H1 (cell line): ENCODE results near the gene SHQ1. TPM values are rescaled to one million over a fixed set of nuclear protein-coding genes. Genes with fewer than 3 reads are reported as not detected.

Experiments used
- CTCF ChIA-PET: fragments of 300-600 bp; sonication (Branson Sonifier 250); formaldehyde crosslinking; loops from one replicate; lab custom pipeline; 2021; ENCODE audit not compliant: partially characterized antibody; lab: Charles Lee
- POLR2A ChIA-PET: fragments of 300-600 bp; sonication (Branson Sonifier 250); formaldehyde crosslinking; loops from one replicate; lab custom pipeline; 2021; ENCODE audit warnings: inconsistent platforms; ENCODE audit not compliant: partially characterized antibody; lab: Charles Lee
- DNase-seq, 2 experiments: peaks; one replicate each; pipeline versions ENCODE4 v3.0.0 to v3.0.0-alpha.2; 2010 to 2022; ENCODE audit warnings: low spot score in 2 of 2, low read depth in 1 of 2, mixed read lengths in 1 of 2
- FAIRE-seq: peaks from 2 replicates; lab custom pipeline; 2011; peaks lifted over from hg19 to GRCh38; lab: Jason Lieb, UNC
- H2AFZ ChIP-seq: 2 replicates; pipeline ENCODE4 v1.8.1; 2012; ENCODE audit warnings: low read length, inconsistent platforms
- H2AK5ac ChIP-seq: 2 replicates; pipeline ENCODE4 v1.6.1; 2013; ENCODE audit warnings: low read depth, low read length
- H2BK120ac ChIP-seq: replicated peaks from 2 replicates; pipeline ENCODE3; 2013; ENCODE audit warnings: low read depth, low read length, inconsistent platforms
- H2BK12ac ChIP-seq: 2 replicates; pipeline ENCODE4 v1.6.1; 2013; ENCODE audit warnings: low read depth, low read length
- H2BK15ac ChIP-seq: 2 replicates; pipeline ENCODE4 v1.6.1; 2013; ENCODE audit warnings: low read length
- H2BK20ac ChIP-seq: 2 replicates; pipeline ENCODE4 v1.6.1; 2013; ENCODE audit warnings: low read length
- H2BK5ac ChIP-seq: 2 replicates; pipeline ENCODE4 v1.6.1; 2013; ENCODE audit warnings: low read depth, low read length
- H3K14ac ChIP-seq: 2 replicates; pipeline ENCODE4 v1.6.1; 2013; ENCODE audit warnings: inconsistent platforms; ENCODE audit not compliant: insufficient read length
- H3K18ac ChIP-seq: 2 replicates; pipeline ENCODE4 v1.6.1; 2013; ENCODE audit warnings: low read length; ENCODE audit errors: extremely low read depth
- H3K23ac ChIP-seq: 2 replicates; pipeline ENCODE4 v1.6.1; 2013; ENCODE audit warnings: inconsistent platforms; ENCODE audit not compliant: insufficient read length
- H3K23me2 ChIP-seq: 2 replicates; pipeline ENCODE4 v1.6.1; 2013; ENCODE audit warnings: low read depth, low read length
- H3K27ac ChIP-seq: 2 replicates; pipeline ENCODE4 v1.6.1; 2011; ENCODE audit warnings: low read depth, low read length, inconsistent platforms
- H3K27me3 ChIP-seq, 4 experiments: replicated peaks in 1 of 4; 1 replicate in 1 of 4; 2 replicates in 3 of 4; pipeline versions ENCODE4 v1.6.1 to v1.8.1; 2011 to 2013; ENCODE audit warnings: low read length in 3 of 4, mild to moderate bottlenecking in 3 of 4, inconsistent platforms in 2 of 4, mixed read lengths in 2 of 4, moderate library complexity in 1 of 4; ENCODE audit not compliant: control insufficient read depth in 3 of 4, insufficient read depth in 3 of 4; ENCODE audit errors: extremely low read depth in 1 of 4
- H3K36me3 ChIP-seq, 4 experiments: 2 replicates each; pipeline versions ENCODE4 v1.6.1 to v1.8.1; 2011 to 2013; ENCODE audit warnings: mild to moderate bottlenecking in 4 of 4, low read length in 3 of 4, moderate library complexity in 2 of 4, control low read depth in 1 of 4, inconsistent platforms in 1 of 4; ENCODE audit not compliant: insufficient read depth in 4 of 4, control insufficient read depth in 2 of 4
- H3K4ac ChIP-seq: replicated peaks from 2 replicates; pipeline ENCODE3; 2013; ENCODE audit warnings: low read length, low read depth, mixed read lengths, inconsistent platforms; ENCODE audit not compliant: insufficient read length
- H3K4me1 ChIP-seq, 4 experiments: replicated peaks in 1 of 4; 1 replicate in 1 of 4; 2 replicates in 3 of 4; pipeline versions ENCODE4 v1.6.1 to v1.8.1; 2011 to 2013; ENCODE audit warnings: low read length in 3 of 4, inconsistent platforms in 2 of 4, mixed read lengths in 1 of 4; ENCODE audit not compliant: insufficient read depth in 4 of 4, control insufficient read depth in 3 of 4
- H3K4me2 ChIP-seq, 2 experiments: 2 replicates each; pipeline versions ENCODE4 v1.6.1 to v1.8.1; 2011 to 2013; ENCODE audit warnings: low read depth in 2 of 2, low read length in 2 of 2, control low read depth in 1 of 2, inconsistent platforms in 1 of 2, mild to moderate bottlenecking in 1 of 2; ENCODE audit not compliant: insufficient read depth in 1 of 2
- H3K4me3 ChIP-seq, 4 experiments: fragments of 200-600, 300-600 bp in 1 of 4; sonication (generic), shearing (Covaris generic), sonication (Bioruptor Twin) in 1 of 4; 2 replicates each; pipeline versions ENCODE4 v1.5.1 to v1.8.1; 2011 to 2016; ENCODE audit warnings: low read length in 4 of 4, low read depth in 3 of 4, control low read depth in 2 of 4, inconsistent platforms in 2 of 4, mild to moderate bottlenecking in 2 of 4, mixed read lengths in 1 of 4, moderate library complexity in 1 of 4; ENCODE audit not compliant: insufficient read depth in 2 of 4; ENCODE audit errors: extremely low read depth in 1 of 4
- H3K56ac ChIP-seq: replicated peaks from 2 replicates; pipeline ENCODE3; 2013; ENCODE audit warnings: low read depth, mild to moderate bottlenecking, mixed read lengths, low read length, inconsistent platforms; ENCODE audit not compliant: insufficient read length
- H3K79me1 ChIP-seq: 2 replicates; pipeline ENCODE4 v1.6.1; 2013; ENCODE audit warnings: low read depth, low read length, control low read depth
- H3K79me2 ChIP-seq, 2 experiments: 2 replicates each; pipeline versions ENCODE4 v1.6.1 to v1.8.1; 2012 to 2013; ENCODE audit warnings: low read length in 2 of 2, mild to moderate bottlenecking in 2 of 2, inconsistent platforms in 1 of 2; ENCODE audit not compliant: insufficient read depth in 2 of 2, control insufficient read depth in 1 of 2
- H3K9ac ChIP-seq, 4 experiments: replicated peaks in 1 of 4; 1 replicate in 1 of 4; 2 replicates in 3 of 4; pipeline versions ENCODE4 v1.6.1 to v1.8.1; 2011 to 2013; ENCODE audit warnings: low read depth in 3 of 4, low read length in 3 of 4, control low read depth in 2 of 4, mild to moderate bottlenecking in 2 of 4, moderate library complexity in 2 of 4, inconsistent platforms in 1 of 4; ENCODE audit errors: extremely low read depth in 1 of 4
- H3K9me3 ChIP-seq, 2 experiments: 2 replicates each; pipeline versions ENCODE4 v1.6.1 to v1.8.1; 2012 to 2013; ENCODE audit warnings: mild to moderate bottlenecking in 2 of 2, moderate library complexity in 2 of 2, control low read depth in 1 of 2, inconsistent platforms in 1 of 2, low read depth in 1 of 2, low read length in 1 of 2, mixed read lengths in 1 of 2; ENCODE audit not compliant: insufficient read depth in 2 of 2
- H4K20me1 ChIP-seq, 2 experiments: replicated peaks in 1 of 2; 2 replicates each; pipeline versions ENCODE3 to v1.8.1; 2011 to 2013; ENCODE audit warnings: inconsistent platforms in 2 of 2, low read length in 2 of 2, mild to moderate bottlenecking in 1 of 2; ENCODE audit not compliant: insufficient read depth in 2 of 2, control insufficient read depth in 1 of 2
- H4K5ac ChIP-seq: 2 replicates; pipeline ENCODE4 v1.6.1; 2013; ENCODE audit warnings: low read length, low read depth, mixed read lengths, inconsistent platforms; ENCODE audit not compliant: insufficient read length
- H4K8ac ChIP-seq: 2 replicates; pipeline ENCODE4 v1.8.0; 2013; ENCODE audit warnings: mild to moderate bottlenecking, moderate library complexity, low read length, inconsistent platforms; ENCODE audit not compliant: insufficient read depth; ENCODE audit errors: extremely low read depth
- H4K91ac ChIP-seq: replicated peaks from 2 replicates; pipeline ENCODE3; 2013; ENCODE audit warnings: low read length, mixed read lengths, inconsistent platforms; ENCODE audit not compliant: insufficient read length
- E2F6 ChIP-seq: IDR thresholded peaks from 2 replicates; pipeline ENCODE4 v1.6.1; 2012; ENCODE audit warnings: inconsistent platforms
- FOSL1 ChIP-seq: IDR thresholded peaks from 2 replicates; pipeline ENCODE4 v1.6.1; 2011; ENCODE audit warnings: mild to moderate bottlenecking, low read depth, low read length, moderate library complexity; ENCODE audit not compliant: insufficient read depth
- GABPA ChIP-seq: IDR thresholded peaks from 2 replicates; pipeline ENCODE4 v1.6.1; 2011; ENCODE audit warnings: mild to moderate bottlenecking, low read length, moderate library complexity, borderline replicate concordance; ENCODE audit not compliant: insufficient read depth
- MAX ChIP-seq: IDR thresholded peaks from 2 replicates; pipeline ENCODE4 v1.6.1; 2012; ENCODE audit warnings: inconsistent platforms
- TAF1 ChIP-seq: IDR thresholded peaks from 2 replicates; pipeline ENCODE4 v1.6.1; 2011; ENCODE audit warnings: mild to moderate bottlenecking, low read depth, low read length
- WGBS, 2 experiments: shearing (Covaris generic) in 1 of 2; methylation state at CpG; one replicate each; pipeline versions ENCODE4 v1.1.6 to v1.1.7; 2013 to 2015; ENCODE audit warnings: low lambda C conversion rate in 2 of 2, mixed read lengths in 2 of 2, inconsistent platforms in 1 of 2, low coverage in 1 of 2, missing lambda C conversion rate in 1 of 2; ENCODE audit not compliant: insufficient replicate concordance in 2 of 2, insufficient coverage in 1 of 2, insufficient read length in 1 of 2; ENCODE audit errors: extremely low coverage in 1 of 2, missing lambda C conversion rate in 1 of 2; 5-methylcytosine and 5-hydroxymethylcytosine counted together
- polyA plus RNA-seq, 7 experiments: library from polyadenylated mRNA; depleted of rRNA in 3 of 7; stranded (reverse) in 5 of 7; unstranded in 2 of 7; fragments of >200 nt in 5 of 7; fragments of 200-250 nt in 2 of 7; gene quantifications; 1 replicate in 5 of 7; 2 replicates in 1 of 7; 4 replicates in 1 of 7; pipeline versions ENCODE4 v1.2.1 to v1.2.3, GENCODE V29; 2011 to 2013; ENCODE audit warnings: missing spikeins in 2 of 7, mixed read lengths in 2 of 7
- total RNA-seq: library from RNA; stranded (reverse); fragmentation: NEBNext Ultra II Directional; extraction: Animal tissue kit (Norgen Biotek cat#: 25700); gene quantifications from 2 replicates; pipeline ENCODE4 v1.2.1, GENCODE V29; 2021

The SHQ1 gene
- total and polyA plus RNA-seq, 2 of the 8 experiments (the other 6 are each of a cell fraction or from before 2014, with no cell fraction given) = 10.7 to 34.4 TPM

- H4K20me1 ChIP-seq = peaks cover 0 to 2% of the 10 kb centered on the region in 2 experiments
- H2BK20ac ChIP-seq = no peak overlapping the region
- peaks cover 2 to 8% (median 6%) of the 10 kb centered on the region in 4 experiments; a peak in 6 of 7 replicates for H3K4me1 ChIP-seq
- FAIRE-seq (peak; percentile 72), DNase-seq (peak; percentile 17 to 53)
- H3K9me3 ChIP-seq = no peaks in the 10 kb centered on the region
- no peaks in the 10 kb centered on the region for H3K36me3 ChIP-seq
- no peak overlapping the region for H4K5ac ChIP-seq
- H3K56ac ChIP-seq = no peak overlapping the region
- H2AK5ac ChIP-seq = no peak overlapping the region
- TF ChIP-seq TAF1 (peak; percentile 6; the same call in 1 of the 2 replicates), GABPA (no peak), MAX (peak; percentile 50), FOSL1 (no peak), E2F6 (peak; percentile 43; the same call in 1 of the 2 replicates)
- H3K4me3 ChIP-seq = peak overlapping the region; percentile 51 to 75 (median 60)
- WGBS, 2 experiments = 10% methylated on average over 21 of the region's 21 CpGs; no CpG with 5 or more reads in 1 of the 2 experiments
- H3K23ac ChIP-seq = no peak overlapping the region
- H3K27me3 ChIP-seq = peaks cover 0 to 37% (median 18%) of the 10 kb centered on the region in 4 experiments; a peak in 5 of 7 replicates
- ChIA-PET POLR2A (interaction anchor here (1.2 to 2.2 kb wide), 3 partner anchors 11 to 167 kb away, joined by 4 to 8 read pairs (median 6); partner anchors contain the start of gene PPP4R2), CTCF (interaction anchor here (0.6 to 3.3 kb wide), 6 partner anchors 12 to 614 kb away, joined by 3 to 7 read pairs (median 3); no protein-coding TSS in a partner anchor)
- no peak overlapping the region for H3K14ac ChIP-seq
- no peak overlapping the region for H4K8ac ChIP-seq
- peaks cover 6% of the 10 kb centered on the region for H3K23me2 ChIP-seq
- H2AFZ ChIP-seq = peak overlapping the region; percentile 67; the same call in 1 of the 2 replicates
- H3K4ac ChIP-seq = no peak overlapping the region
- H4K91ac ChIP-seq = no peak overlapping the region
- no peak overlapping the region for H3K18ac ChIP-seq
- no peak overlapping the region for H2BK5ac ChIP-seq
- no peak overlapping the region for H3K27ac ChIP-seq
- no peak overlapping the region for H2BK12ac ChIP-seq
- peak overlapping the region in 2 of 4 experiments; percentile 12 to 66; a peak in 2 of 7 replicates for H3K9ac ChIP-seq
- H3K79me1 ChIP-seq = no peaks in the 10 kb centered on the region
- H2BK15ac ChIP-seq = 0 out of 2 replicates have a peak overlapping the region, but pooled peaks have one; percentile 24
- H2BK120ac ChIP-seq = no peak overlapping the region
- H3K79me2 ChIP-seq = no peaks in the 10 kb centered on the region
- peak overlapping the region; percentile 77 to 81 for H3K4me2 ChIP-seq
These were observed 40.5 kb upstream of the SHQ1 start for GRCh38 chr3:72888546-72889309.
